Activated CD8-positive, alpha-beta memory T cell treated with anti-CD3 and anti-CD28 coated beads, Interleukin-2, amount 50 U/mL, for 4 hours (primary cell): Measurements from ENCODE around the gene RPL32.
A peak's percentile ranks its signal among the peaks of the same experiment; 100 is the strongest.
"Not testable (repeated sequence)": the region's sequence is repeated elsewhere in the genome, so short reads cannot be mapped to it uniquely, and the experiment has no call there.

Source experiments
- DNase-seq: peaks from one replicate; pipeline ENCODE4 v3.0.0-alpha.2; 2020

The RPL32 gene

GRCh38 chr3:12803371-12803770 lies 38.0 kb downstream of the RPL32 start:
- DNase-seq = no peak

- no peak for DNase-seq
Observed at GRCh38 chr3:12799525-12800440, 41.6 kb downstream of the RPL32 start.

DNA sequence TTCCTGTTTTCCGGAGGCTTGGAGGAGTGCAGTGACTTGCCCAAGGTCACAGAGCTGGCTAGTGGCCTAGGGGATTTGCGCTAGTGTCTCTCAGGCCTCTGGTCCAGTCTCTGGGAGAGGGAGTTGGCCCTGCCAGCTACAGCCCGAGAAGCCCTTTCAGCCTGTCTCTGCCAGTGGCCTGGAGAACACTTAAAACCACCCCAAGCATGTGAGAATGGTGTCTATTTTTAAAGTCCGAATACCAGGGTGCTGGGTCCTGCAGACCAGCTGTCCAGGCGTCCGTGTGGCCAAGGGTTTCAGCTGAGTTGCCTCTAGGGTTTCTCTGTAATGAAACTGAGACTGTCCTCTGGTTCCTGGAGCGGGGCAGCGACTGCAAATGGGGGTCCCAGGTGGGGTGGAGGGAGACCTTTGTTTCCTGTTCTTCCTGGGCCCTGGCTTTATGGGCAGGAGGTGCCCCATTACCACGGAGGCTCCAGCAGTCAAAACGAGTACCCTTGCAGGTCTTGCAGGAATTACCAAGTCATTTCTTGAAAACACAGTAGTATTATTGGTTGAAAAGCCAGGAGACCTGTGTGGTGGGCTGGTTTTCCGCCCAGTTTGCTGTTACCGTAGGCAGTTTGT lies 42.7 kb downstream of the RPL32 start:
- no peak for DNase-seq

- no peak for DNase-seq
Observed at GRCh38 chr3:12797892-12798558, 43.3 kb downstream of the RPL32 start.

- no peak for DNase-seq
Observed at GRCh38 chr3:12797124-12797891, 44.1 kb downstream of the RPL32 start.

- peak; percentile 45 for DNase-seq
Observed at GRCh38 chr3:12796171-12797123, 44.9 kb downstream of the RPL32 start, which contains the start of gene CAND2. Gene CAND2 (plus strand): TSS chr3:12796680. CDS start chr3:12796721, 41 bp downstream.

DNA sequence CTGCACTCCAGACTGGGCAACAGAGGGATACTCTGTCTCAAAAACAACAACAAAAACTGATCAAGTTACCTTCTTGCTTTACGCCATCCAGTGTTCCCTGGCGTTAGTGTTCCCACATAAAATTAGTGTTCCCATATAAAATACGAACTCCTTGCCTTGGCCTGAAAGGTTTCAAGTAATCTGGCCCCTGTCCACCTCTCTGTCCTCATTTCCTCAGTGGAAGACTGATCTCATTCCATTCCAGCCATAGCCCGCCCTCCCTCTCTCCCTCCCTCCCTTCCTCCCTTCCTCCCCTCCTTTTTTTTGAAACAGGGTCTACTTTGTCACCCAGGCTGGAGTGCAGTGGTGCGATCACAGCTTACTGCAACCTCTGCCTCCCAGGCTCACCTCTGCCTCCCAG lies 47.7 kb downstream of the RPL32 start:
- no peak for DNase-seq

- no peak for DNase-seq
Observed at GRCh38 chr3:12791430-12791829, 49.9 kb downstream of the RPL32 start.

DNA sequence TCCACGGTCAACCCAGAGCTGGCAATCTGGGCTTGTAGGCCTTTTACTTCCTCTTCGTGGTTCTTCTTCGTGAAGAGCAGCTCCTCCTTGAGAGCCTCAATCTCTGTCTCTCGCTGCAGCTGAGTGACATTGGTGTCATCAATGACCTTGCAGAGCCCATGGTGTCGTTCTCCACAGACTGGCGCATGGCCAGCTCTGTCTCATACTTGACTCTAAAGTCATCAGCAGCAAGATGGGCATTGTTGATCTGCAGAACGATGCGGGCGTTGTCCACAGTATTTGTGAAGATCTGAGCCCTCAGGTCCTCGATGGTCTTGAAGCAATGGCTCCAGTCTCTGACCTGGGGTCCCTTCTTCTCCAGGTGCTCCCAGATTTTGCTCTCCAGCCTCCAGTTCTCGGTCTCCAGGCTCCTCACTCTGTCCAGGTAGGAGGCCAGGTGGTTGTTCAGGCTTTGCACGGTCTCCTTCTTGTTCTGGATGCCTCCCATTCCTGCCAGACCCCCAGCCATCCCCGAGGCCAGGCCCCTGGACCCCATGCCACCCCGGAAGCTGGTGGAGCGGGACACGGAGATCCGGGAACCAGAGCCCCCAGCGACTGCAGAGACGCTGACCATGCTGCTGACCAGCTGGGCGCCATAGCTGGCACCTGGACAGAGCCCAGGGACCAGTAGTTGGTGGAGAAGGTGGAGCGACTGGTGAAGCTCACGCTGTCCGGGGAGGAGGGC lies 53.2 kb downstream of the RPL32 start:
- DNase-seq = not testable (repeated sequence)

- DNase-seq = peak; percentile 75
Observed at GRCh38 chr3:12787346-12787745, 54.0 kb downstream of the RPL32 start.

DNA sequence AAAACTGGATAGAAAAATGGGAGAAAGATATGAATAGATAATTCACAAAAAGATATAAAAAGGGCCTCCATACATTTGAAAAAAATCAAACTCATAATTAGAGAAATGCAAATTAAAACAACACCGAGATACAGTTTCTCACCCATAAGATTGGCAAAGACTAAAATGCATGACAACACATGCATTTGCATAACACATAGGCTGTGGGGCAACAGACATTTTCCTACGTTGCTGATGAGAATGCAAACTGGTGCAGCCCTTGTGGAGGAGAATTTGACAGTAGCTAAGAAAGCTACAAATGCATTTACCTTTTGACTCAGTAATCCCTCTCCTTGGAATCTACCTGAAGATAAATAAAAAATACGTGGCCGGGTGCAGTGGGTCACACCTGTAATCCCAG lies 56.3 kb downstream of the RPL32 start:
- DNase-seq = no peak
